ENCODE results near the gene ZBED1. TPM values are rescaled to one million over a fixed set of nuclear protein-coding genes. Genes with fewer than 3 reads are reported as not detected.

ZBED1 gene
- total and polyA plus RNA-seq, 2 donors (not counting 3 experiments of a cell fraction or from before 2014, with no cell fraction given) = 24.6 to 46.5 TPM

DNA sequence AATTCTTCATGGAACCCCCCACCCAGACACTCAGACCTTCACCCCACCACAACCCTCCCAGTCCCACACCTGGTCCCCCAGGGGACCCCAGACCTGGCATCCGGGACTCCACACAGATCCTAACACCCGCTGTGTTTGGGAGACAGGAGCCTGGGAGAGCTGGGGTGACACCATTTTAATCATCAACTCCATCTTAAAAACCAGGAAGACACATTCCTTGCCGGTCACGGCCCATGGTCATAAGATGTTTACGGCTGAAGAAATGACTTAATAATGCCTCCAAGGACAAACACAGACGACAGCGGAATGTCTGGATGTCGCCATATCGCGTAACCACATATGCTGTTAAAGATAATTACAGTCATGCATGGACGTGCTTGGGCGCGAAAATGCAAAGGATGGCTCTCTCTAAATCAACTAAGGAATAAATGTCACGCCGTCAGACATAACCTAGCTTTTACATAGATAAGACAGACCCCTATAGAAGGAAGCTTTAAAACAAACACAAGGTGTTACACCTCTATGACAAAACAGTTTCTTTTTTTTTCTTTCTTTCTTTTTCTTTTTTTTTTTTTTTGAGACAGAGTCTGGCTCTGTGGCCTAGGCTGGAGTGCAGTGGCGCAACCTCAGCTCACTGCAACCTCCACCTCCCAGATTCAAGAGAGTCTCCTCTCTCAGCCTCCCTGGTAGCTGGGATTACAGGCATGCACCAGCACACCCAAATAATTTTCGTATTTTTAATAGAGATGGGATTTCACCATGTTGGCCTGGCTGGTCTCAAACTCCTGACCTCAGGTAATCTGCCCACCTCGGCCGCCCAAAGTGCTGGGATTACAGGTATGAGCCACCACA is 2.1 kb upstream of the ZBED1 start:
- Histone ChIP-seq H3K4me1 (ENCODE audit: control insufficient read depth, extremely low read depth, insufficient read depth, low read length) (peaks cover 12% of the 10 kb centered on the region), H3K4me3 (replicated peaks in 1 of 3; ENCODE audit: insufficient read depth in 1 of 3, low read depth in 1 of 3, low read length in 3 of 3) (no peak overlapping the region), H4K20me1 (replicated peaks; ENCODE audit: control insufficient read depth, extremely low read depth, insufficient read depth, low read length) (no peaks in the 10 kb centered on the region), H3K9me1 (replicated peaks; ENCODE audit: control insufficient read depth, extremely low read depth, insufficient read depth, low read length) (no peaks in the 10 kb centered on the region), H3K36me3 (ENCODE audit: control insufficient read depth in 2 of 2, extremely low read depth in 1 of 2, insufficient read depth in 2 of 2, low read length in 2 of 2) (no peaks in the 10 kb centered on the region), H3K4me2 (ENCODE audit: insufficient read depth, low read length) (no peak overlapping the region), H3K79me2 (ENCODE audit: control insufficient read depth, insufficient read depth, low read length) (peaks cover 24% of the 10 kb centered on the region), H3K27me3 (ENCODE audit: control insufficient read depth in 2 of 2, insufficient read depth in 2 of 2, low read length in 2 of 2) (no peaks in the 10 kb centered on the region), H2AFZ (ENCODE audit: low read depth, low read length) (peak overlapping the region; percentile 20), H3K9ac (replicated peaks; ENCODE audit: extremely low read depth, insufficient read depth, low read length) (no peak overlapping the region), H3K9me3 (replicated peaks; ENCODE audit: control insufficient read depth, insufficient read depth, low read length) (no peaks in the 10 kb centered on the region), H3K27ac (ENCODE audit: insufficient read depth, low read depth, low read length) (no peak overlapping the region)
- no peak for DNase-seq (ENCODE audit: low read depth, low spot score)
- intact Hi-C loops (cut with micrococcal nuclease) (no loop called here), dilution Hi-C loops (cut with MboI; ENCODE audit: extremely low pct_ligation_motif_present, low sequenced_read_pairs) (no loop called here)
- TF ChIP-seq EZH2 (IDR thresholded peaks at IDR 0.05; ENCODE audit: borderline replicate concordance, low read depth, low read length, severe bottlenecking) = no peak
- no peak for FAIRE-seq
- no TSS peak for BruUV-seq (replicated peaks)
- ChIA-PET POLR2A (no interaction called here), CTCF (no interaction called here)

DNA sequence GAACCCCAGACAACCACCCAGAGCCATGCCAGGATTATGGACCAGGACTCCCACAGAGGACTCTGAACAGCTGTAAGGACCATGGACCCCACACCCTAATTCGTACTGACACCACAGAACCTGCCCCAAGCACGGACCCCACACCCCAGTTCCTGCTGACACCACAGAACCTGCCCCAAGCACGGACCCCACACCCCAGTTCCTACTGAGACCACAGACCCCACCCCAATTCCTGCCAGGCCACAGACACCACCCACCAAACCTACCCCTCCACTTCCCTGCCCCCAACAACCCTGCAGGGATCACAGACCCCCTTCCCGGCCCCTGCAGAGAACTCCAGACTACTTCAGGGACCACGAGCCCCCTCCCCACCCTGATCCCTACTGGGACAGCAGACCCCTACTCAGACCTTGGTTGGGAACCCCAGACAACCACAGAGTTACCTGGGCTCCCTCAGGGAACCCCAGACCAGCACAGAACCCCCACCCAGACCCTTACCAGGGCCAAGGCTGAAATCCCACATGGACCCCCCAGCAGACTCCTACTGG is 1.4 kb upstream of the ZBED1 start:
- dilution Hi-C loops (cut with MboI; ENCODE audit: extremely low pct_ligation_motif_present, low sequenced_read_pairs) (no loop called here), intact Hi-C loops (cut with micrococcal nuclease) (no loop called here)
- peaks cover 13% of the 10 kb centered on the region for H3K4me1 ChIP-seq (ENCODE audit: control insufficient read depth, extremely low read depth, insufficient read depth, low read length)
- DNase-seq (ENCODE audit: low read depth, low spot score) (no peak), FAIRE-seq (no peak)
- H3K79me2 ChIP-seq (ENCODE audit: control insufficient read depth, insufficient read depth, low read length) = peaks cover 31% of the 10 kb centered on the region
- no peaks in the 10 kb centered on the region for H3K9me3 ChIP-seq (replicated peaks; ENCODE audit: control insufficient read depth, insufficient read depth, low read length)
- no peak overlapping the region for H3K4me2 ChIP-seq (ENCODE audit: insufficient read depth, low read length)
- no peaks in the 10 kb centered on the region for H3K27me3 ChIP-seq (ENCODE audit: control insufficient read depth in 2 of 2, insufficient read depth in 2 of 2, low read length in 2 of 2)
- H4K20me1 ChIP-seq (replicated peaks; ENCODE audit: control insufficient read depth, extremely low read depth, insufficient read depth, low read length) = peaks cover 2% of the 10 kb centered on the region
- TF ChIP-seq, protein P1, sequence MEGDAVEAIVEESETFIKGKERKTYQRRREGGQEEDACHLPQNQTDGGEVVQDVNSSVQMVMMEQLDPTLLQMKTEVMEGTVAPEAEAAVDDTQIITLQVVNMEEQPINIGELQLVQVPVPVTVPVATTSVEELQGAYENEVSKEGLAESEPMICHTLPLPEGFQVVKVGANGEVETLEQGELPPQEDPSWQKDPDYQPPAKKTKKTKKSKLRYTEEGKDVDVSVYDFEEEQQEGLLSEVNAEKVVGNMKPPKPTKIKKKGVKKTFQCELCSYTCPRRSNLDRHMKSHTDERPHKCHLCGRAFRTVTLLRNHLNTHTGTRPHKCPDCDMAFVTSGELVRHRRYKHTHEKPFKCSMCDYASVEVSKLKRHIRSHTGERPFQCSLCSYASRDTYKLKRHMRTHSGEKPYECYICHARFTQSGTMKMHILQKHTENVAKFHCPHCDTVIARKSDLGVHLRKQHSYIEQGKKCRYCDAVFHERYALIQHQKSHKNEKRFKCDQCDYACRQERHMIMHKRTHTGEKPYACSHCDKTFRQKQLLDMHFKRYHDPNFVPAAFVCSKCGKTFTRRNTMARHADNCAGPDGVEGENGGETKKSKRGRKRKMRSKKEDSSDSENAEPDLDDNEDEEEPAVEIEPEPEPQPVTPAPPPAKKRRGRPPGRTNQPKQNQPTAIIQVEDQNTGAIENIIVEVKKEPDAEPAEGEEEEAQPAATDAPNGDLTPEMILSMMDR (IDR thresholded peaks at IDR 0.05; ENCODE audit: extremely low read depth in 1 of 2, insufficient read depth in 1 of 2, low read depth in 1 of 2, low read length in 2 of 2) = no peak
- no peak for TF ChIP-seq POLR2A (IDR thresholded peaks at IDR 0.05; ENCODE audit: low read depth, low read length)
- no peaks in the 10 kb centered on the region for H3K36me3 ChIP-seq (ENCODE audit: control insufficient read depth in 2 of 2, extremely low read depth in 1 of 2, insufficient read depth in 2 of 2, low read length in 2 of 2)
- no TSS peak for BruUV-seq (replicated peaks)
- no peak overlapping the region for H2AFZ ChIP-seq (ENCODE audit: low read depth, low read length)
- ChIA-PET POLR2A (no interaction called here), CTCF (no interaction called here)
- no peak overlapping the region for H3K4me3 ChIP-seq (replicated peaks in 1 of 3; ENCODE audit: insufficient read depth in 1 of 3, low read depth in 1 of 3, low read length in 3 of 3)
- no peak overlapping the region for H3K9ac ChIP-seq (replicated peaks; ENCODE audit: extremely low read depth, insufficient read depth, low read length)
- H3K9me1 ChIP-seq (replicated peaks; ENCODE audit: control insufficient read depth, extremely low read depth, insufficient read depth, low read length) = no peaks in the 10 kb centered on the region
- H3K27ac ChIP-seq (ENCODE audit: insufficient read depth, low read depth, low read length) = no peak overlapping the region

All from endothelial cell of umbilical vein (primary cell).